ENCODE data around the gene PPTC7.
"Not testable (repeated sequence)": the region's sequence is repeated elsewhere in the genome, so short reads cannot be mapped to it uniquely, and the experiment has no call there.

The PPTC7 gene

GRCh38 chr12:110613771-110614684 lies 30.9 kb upstream of the PPTC7 start, which contains the start of gene TCTN1:
TSS of gene TCTN1 (plus strand) at chr12:110614129. CDS start at chr12:110614183, 54 bp downstream.
- peak within 1 kb of the TSS; percentile 55 for H3K27ac ChIP-seq
- peak; percentile 77; the same call in 1 of the 2 replicates for TF ChIP-seq ZFX (IDR thresholded peaks at IDR 0.05; ENCODE audit: borderline replicate concordance)
- TF ChIP-seq, protein P1, sequence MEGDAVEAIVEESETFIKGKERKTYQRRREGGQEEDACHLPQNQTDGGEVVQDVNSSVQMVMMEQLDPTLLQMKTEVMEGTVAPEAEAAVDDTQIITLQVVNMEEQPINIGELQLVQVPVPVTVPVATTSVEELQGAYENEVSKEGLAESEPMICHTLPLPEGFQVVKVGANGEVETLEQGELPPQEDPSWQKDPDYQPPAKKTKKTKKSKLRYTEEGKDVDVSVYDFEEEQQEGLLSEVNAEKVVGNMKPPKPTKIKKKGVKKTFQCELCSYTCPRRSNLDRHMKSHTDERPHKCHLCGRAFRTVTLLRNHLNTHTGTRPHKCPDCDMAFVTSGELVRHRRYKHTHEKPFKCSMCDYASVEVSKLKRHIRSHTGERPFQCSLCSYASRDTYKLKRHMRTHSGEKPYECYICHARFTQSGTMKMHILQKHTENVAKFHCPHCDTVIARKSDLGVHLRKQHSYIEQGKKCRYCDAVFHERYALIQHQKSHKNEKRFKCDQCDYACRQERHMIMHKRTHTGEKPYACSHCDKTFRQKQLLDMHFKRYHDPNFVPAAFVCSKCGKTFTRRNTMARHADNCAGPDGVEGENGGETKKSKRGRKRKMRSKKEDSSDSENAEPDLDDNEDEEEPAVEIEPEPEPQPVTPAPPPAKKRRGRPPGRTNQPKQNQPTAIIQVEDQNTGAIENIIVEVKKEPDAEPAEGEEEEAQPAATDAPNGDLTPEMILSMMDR (IDR thresholded peaks at IDR 0.05) = 0 out of 2 replicates have a peak, but pooled peaks have one; percentile 7

GRCh38 chr12:110613071-110613770 lies 30.1 kb upstream of the PPTC7 start:
- TF ChIP-seq, protein P1 (IDR thresholded peaks at IDR 0.05) = no peak
- no peak for TF ChIP-seq ZFX (IDR thresholded peaks at IDR 0.05; ENCODE audit: borderline replicate concordance)
- peak overlapping the region; percentile 55 for H3K27ac ChIP-seq

- H3K27ac ChIP-seq = no peak overlapping the region
- TF ChIP-seq, protein P1 (IDR thresholded peaks at IDR 0.05) = no peak
- no peak for TF ChIP-seq ZFX (IDR thresholded peaks at IDR 0.05; ENCODE audit: borderline replicate concordance)
Observed at GRCh38 chr12:110606253-110606611, 23.1 kb upstream of the PPTC7 start.

GRCh38 chr12:110602085-110602814 lies 19.1 kb upstream of the PPTC7 start:
- H3K27ac ChIP-seq = not testable (repeated sequence)
- TF ChIP-seq, protein P1 (IDR thresholded peaks at IDR 0.05) = peak; percentile 90

GRCh38 chr12:110600254-110600653 lies 17.1 kb upstream of the PPTC7 start:
- H3K27ac ChIP-seq = no peak overlapping the region
- no peak for TF ChIP-seq ZFX (IDR thresholded peaks at IDR 0.05; ENCODE audit: borderline replicate concordance)
- TF ChIP-seq, protein P1 (IDR thresholded peaks at IDR 0.05) = peak; percentile 33

- no peak for TF ChIP-seq ZFX (IDR thresholded peaks at IDR 0.05; ENCODE audit: borderline replicate concordance)
- TF ChIP-seq, protein P1 (IDR thresholded peaks at IDR 0.05) = no peak
- no peak overlapping the region for H3K27ac ChIP-seq
Observed at GRCh38 chr12:110599334-110599733, 16.2 kb upstream of the PPTC7 start.
